GM18502 (cell line): Measurements from ENCODE around the gene CPEB4.

Experiments
- ATAC-seq: cut with Tn5 transposase; IDR thresholded peaks from one replicate; pipeline ENCODE4 v1.9.1; 2021; ENCODE audit warnings: mild to moderate bottlenecking; ENCODE audit not compliant: unreplicated experiment, poor library complexity

The CPEB4 gene

DNA sequence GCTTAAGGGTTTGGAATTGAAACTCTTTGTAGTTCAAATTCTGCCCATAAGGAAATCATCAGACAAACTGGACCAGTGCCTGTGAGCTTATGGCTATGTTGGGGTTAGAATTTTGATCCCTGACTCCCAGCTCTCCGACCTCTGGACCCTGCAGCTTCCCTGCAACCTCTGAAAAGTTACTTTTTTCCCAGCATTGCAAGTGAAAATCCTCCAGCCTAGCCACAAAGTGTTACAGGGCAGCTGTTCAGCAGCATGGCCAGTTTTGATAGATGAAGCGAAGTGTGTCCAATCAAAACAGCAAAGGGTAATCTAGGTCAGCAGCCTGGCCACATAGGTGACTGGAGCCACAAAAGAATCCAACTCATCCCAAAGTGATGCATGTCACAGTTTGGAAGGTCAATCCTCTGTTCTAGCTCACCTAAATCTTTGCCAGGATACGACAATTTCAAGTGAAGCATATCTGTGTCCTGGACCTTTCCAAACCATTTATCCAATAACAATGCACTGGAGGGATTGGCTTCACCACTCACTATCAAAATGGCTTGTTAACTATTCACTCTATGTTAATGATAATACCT lies 4.7 kb upstream of the CPEB4 start:
- no peak for ATAC-seq

DNA sequence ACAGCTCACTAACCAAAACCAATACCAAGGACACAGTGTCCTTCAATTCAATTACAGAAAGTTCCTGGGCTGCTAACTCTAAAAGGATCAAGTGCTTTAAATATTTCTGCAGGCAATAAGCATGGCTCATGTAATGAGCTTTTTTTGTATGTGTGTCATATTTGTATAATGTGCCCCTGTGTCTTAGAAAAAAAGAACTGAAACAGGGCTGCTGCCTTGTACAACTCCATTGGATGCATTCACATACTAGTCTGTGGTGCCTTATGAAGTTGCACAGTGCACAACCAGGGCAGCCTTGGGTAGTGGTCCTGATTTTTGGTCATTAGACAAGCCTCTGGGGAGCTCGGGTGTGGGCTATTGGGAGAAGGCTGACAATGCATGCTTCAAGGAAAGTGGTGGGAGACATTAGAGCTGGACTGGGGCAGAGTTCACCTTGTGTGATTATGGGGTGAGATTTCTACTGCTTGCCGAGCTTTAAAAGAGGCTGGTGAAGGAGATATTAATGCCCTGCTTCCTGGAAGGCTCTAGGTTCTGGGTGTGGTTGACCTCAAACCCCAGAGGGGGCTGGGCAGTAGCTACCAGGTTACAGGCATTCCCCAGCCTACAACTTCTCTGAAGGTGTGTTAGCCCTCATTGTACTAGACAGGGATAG lies 3.6 kb upstream of the CPEB4 start:
- ATAC-seq = no peak

DNA sequence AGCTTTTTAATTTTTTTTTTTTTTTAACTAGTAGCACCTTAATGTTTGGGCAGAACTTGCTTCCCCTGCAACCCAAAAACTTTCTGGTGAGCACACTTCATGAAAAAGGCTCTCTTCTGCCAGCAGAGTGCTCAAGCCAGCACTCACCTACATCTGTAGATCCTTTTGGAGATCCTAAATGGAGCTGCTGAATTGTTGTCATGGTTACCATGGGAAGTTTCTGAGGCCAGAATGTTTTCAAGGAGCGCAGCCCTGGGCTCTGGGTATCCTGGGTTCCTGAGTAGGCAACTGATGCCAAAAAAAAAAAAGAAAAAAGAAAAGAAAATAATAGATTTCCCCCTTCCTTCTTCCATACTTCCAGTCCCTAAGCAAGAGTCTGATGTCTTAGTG lies 3.1 kb upstream of the CPEB4 start:
- ATAC-seq = no peak

DNA sequence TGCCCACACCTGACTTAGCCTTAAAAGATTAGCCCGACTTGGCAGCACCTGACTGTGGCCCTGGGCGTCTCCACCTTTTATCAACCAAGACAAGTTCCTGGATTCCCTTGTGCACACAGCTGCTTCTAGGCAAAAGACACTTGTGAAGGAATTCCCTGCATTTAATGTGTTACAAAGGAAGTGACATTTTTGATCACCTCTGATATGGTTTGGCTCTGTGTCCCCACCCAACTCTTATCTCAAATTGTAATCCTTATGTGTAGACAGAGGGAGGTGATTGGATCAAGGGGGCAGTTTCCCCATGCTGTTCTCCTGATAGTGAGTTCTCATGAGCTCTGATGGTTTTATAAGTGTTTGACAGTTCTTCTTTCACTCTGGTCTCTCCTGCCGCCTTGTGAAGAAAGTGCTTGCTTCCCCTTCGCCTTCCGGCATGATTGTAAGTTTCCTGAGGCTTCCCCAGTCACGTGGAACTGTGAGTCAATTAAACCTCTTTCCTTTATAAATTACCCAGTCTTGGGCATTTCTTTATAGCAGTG lies 2.6 kb upstream of the CPEB4 start:
- no peak for ATAC-seq

DNA sequence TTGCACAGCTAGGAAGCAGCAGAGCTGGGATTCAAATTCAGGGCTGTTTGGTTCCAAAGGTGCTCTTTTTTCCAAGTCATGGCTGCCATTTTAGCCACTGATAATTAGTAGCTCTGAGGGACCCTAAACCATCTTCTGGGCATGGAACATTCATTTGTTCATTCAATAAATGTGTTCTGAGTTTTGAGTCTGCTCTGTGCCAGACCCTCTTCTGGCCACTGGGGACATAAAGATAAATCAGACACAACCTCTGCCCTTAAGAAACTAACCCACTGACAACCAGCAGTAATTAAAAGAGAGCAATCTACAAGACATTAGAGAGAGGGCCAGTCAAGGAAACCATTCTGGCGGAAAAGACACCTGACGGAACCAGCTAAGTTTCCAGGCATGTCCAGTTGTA lies 2.0 kb upstream of the CPEB4 start:
- ATAC-seq = no peak

DNA sequence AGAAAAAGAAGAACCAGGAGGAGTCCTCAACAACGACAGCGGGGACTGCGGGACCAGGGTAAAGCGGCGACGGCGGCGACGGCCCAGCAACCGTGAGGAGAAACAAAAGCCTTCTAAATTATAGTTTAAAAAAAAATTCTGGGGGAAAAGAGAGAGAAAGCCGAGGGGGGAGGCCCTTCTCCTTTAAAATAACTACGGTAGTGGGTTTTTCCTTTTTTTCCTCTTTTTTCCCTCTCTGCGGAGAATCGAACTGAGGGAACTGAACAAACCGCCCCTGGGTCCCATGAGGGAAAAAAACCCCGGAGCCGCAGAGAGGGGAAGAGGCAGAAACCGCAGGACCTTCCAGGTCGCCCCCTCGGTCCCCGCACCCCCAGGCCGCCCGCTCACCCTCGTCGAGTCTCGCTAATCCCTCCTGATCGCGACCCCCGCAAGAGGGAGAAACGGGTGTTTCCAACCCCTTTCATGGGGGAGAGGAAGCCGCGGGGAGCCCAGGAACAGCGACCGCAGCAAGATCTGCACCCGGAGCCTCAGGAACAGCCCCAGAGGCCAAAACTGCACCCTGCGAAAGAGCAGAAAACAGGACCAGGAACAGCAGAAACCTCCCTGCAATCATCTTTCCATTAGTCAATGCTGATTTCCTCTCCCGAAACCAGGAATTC lies 453 bp downstream of the CPEB4 start:
- ATAC-seq = no peak

DNA sequence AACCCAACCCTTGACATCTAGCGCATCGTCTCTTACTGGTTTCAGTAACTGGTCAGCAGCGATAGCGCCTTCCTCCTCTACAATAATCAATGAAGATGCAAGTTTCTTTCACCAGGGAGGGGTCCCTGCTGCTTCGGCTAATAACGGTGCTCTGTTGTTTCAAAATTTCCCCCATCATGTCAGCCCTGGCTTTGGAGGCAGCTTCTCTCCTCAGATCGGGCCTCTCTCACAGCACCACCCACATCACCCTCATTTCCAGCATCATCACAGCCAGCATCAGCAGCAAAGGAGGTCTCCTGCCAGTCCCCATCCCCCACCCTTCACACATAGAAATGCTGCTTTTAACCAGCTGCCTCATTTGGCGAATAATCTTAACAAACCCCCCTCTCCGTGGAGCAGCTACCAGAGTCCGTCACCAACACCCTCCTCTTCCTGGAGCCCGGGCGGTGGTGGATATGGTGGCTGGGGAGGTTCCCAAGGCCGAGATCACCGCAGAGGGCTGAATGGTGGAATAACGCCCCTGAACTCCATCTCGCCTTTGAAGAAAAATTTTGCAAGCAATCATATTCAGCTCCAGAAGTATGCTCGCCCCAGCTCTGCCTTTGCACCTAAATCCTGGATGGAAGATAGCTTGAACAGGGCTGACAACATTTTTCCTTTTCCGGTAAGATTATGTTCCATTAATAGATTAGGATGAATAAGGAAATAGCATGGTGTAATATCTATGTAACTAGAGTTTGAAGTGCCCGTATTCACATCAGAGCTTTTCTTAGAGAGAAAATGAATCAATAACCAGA lies 2.2 kb downstream of the CPEB4 start:
- no peak for ATAC-seq

DNA sequence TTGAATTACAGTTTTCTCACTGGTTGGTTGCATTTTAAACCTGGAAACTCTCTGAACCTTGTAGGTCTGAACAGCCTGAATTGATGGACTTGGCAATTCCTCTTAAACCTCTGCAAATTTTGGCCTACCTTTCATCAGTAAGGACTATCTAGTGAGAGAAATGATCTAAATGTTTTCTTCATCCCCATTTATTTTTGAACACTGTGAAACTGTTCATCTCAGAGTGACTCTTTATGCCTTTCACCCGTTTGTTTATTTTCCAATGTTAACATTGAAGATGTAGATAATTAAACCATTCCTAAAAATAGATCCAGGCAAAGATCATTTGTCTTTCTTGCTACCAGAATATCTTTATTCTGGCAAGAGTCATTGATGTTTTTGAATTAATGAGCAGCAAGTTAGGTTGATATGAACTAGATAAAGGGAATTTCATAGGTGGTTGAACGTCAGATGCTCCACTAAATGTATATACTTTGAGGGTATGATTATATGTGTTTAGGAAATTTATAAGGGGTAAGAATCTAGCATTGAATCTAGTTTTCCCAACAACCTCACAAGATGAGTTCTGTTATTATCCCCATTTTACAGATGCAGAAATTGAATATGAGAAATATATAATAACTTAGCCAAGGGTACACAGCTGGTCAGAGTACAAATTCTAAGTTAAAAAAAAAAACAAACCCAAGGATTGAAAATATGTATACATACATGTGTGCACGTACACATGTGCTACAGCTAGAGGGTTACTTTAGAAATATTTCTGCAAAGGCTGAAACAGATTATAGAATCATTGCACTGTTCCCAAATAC lies 3.4 kb downstream of the CPEB4 start:
- no peak for ATAC-seq

DNA sequence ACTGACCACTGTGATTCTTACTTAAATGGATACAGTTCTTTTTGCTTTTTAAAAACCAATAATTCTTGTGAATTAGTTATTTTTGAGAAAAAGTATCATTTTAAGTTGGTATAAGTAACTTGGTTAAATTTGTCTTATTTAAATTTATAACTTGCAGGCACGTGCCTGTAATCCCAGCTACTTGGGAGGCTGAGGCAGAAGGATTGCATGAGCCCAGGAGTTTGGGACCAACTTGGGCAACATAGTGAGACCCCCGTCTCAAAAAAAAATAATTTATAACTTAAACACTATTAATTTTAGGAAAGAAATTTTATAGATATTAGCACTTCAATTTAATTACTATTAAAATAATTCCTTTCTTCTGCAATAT lies 5.0 kb downstream of the CPEB4 start:
- ATAC-seq = no peak

DNA sequence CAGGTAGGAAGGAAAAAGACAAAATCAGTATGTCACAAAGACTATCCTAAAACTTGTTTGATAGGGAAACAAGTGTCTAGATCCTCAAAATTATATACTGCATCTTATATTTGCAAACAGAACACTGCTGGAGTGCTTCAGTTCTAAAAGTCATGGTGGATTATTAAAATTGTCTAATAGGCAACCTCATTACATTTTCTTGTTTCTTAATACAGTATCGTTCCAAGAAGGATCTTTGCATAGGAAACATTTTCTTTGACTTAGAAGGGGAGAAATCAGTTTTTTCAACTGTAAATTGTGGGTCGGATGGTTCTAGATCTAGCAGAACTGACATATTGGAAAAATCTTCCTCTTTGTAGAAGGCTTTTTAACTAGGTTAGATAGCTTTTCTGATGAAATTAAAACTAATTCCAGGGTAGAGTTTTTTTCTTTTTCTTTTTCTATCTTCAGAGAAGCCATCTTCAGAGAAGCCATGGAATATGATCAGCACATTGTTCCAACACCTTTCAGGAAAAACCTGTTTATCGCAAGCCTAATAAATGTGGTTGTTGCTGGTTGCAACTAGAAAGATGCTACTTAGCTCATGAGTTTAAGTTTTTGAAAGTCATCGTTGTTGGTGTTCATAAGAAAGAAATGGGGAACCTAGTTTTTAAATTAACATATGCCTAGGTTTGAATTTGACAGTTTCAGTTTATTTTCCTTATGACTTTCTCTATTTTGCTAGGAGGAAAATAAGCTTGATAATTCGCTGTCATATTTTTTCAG lies 7.4 kb downstream of the CPEB4 start:
- no peak for ATAC-seq

DNA sequence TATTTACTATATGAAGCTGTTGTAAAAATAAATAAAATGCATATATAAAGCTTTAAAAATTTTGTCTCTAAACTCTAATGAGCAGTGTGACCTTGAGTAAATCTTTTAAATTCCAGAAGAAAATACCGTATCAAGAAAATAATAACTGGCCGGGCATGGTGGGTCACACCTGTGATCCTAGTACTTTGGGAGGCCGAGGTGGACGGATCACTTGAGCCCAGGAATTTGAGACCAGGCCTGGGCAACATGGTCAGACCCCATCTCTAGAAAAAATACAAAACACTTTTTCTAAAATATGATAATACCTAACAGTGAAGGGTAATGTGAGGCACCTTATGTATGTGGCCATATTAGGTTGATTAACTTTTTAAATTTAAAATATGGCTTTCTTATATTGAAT lies 8.5 kb downstream of the CPEB4 start:
- no peak for ATAC-seq

DNA sequence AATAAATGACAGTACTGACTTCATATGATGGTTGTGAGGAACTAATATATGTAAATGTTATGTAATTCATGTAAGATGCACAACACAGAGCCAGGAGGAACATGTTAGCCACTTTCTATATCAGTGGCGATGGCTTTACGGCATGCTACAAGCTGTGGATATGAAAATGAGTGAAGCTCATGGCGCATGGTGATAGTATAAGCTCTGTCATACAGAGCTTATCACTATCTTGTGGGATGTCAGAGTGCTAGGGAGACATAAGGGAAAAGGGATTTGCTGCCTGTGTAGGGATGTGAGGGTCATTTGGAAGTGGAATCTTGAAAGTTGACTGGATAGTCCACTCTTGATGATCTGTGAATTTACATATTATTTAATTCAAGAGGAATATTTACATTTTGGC lies 13.6 kb downstream of the CPEB4 start:
- no peak for ATAC-seq

DNA sequence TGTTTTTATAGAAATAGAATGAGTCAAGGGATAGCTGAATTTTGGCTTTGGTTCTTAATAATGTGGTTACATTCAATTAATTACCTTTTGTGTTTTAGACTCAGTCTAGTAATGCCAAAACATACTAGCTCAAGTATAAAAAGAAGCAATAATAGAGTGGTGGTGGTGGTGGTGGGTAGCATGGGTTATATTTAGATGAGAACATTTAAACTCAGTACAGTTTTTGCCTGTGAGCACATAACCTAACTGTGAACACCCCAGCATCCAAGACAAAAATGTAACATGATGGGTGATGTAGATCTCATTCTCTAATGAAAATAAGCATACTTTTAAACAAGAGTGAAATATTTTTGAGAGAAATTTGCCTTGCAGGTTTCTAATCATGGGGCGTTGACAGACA lies 14.2 kb downstream of the CPEB4 start:
- ATAC-seq = no peak

DNA sequence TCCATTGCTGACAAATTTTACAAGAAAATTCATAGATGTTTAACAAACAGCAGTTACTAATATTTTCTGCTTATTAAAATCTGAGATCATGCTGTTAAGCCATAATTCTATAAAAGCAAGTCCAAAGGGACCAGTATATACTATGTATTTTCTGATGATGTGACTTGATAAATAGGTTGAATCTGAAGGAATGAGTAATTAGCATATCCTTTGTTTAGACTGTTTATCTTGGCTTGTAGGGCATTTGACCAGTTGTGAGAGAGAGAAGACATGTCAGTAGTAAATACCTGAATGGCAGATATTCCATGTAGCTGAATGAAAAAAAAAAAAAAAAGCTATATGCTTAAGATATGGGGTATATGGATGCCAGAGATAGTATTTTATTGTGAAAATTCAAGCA lies 14.6 kb downstream of the CPEB4 start:
- ATAC-seq = no peak

DNA sequence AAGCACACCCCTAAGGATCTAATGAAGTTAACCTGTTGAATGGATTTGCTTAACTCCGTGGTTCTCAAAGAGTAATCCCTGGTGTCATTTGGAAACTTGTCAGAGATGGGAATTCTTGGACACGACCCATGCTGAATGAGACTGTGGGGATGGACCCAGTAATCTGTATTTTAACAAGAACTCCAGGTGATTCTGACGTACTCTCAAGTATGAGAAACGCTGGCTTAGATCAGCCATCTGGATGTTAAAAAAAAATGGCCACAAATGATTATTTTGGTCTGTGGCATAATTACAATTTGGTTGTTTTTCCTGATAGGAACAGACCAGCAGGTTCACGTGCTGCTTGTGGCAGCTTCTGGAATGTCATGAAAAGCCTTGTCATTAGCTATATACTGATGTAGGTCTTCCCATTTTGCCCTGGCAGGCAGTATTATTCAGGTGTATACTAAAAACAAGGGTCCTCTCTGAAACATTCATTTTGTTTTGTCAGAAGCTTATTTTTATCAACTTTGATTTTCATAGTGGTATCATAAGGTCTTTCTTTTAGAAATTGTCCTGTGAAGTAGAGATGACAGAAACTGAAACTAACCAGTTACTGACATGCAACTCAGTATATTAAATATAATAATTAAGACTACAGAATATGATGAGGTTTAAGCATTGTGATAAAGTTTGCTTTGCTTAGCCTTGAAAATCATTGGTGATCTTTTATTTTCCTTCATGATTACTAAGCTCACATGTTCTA lies 15.4 kb downstream of the CPEB4 start:
- no peak for ATAC-seq

DNA sequence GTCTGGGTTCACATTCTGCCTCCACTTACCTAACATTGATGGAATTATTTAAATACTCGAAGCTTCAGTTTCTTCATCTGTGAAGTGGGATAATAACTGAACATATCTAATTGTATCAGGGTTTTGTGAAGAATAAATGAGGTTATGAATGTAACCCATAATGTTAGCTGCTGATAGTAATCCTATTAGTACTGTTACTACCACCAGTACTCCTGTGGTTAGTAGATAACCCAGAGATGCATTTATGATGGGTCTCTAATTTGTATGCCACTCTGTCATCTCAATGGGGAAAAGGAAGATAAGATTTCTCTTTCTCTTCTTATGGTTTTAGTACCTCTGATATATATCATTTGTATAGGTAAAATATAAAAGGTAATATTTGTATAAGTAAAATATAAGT lies 16.0 kb downstream of the CPEB4 start:
- no peak for ATAC-seq

DNA sequence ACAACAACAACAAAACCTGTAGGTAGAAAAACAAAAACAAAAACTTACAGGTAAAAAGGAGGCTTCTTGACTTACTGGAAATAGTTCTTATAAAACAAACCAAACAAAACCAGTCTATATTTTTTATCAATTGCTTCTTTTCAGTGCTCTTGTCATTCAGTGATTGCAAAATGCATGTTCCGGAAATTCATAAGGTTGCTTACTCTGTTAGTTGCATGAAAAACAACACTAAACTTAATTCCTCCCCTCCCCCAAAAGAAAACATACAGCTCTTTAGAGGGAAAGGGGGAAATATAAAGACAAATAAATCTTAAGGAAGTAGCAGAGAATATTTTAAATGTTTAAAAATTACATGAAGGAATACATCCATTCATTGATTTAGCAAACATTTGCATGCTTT lies 19.1 kb downstream of the CPEB4 start:
- ATAC-seq = no peak

DNA sequence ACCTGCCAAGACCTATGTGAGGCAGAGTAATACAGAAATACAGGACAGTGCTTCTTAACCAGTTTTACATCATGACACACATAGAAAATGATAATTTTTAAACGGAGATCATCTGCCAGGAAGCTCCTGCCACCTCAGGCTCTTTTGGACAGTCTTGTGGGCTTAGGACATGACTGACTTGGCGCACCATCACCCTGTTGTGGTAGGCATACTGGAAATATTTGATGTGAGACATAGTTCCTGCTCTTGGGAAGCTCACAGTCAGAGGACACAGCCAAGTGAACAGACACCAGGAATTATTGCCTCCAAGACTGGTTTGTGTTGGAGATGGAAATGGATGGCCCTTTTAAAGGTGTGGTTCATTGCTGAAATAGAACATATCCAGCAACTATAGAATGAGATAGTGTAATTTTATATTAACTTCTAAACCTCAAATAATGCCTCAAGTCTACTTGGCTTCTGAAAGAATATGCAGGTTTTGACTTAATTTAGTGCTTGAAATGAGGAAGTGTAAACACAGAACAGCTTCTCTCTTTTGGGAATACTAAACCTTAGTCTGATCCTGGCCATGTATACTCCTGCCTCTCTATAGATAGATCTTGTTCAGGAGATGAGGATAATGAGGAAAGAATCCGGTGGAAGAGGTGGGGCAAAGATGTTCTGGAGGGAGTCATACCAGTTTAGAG lies 19.7 kb downstream of the CPEB4 start:
- no peak for ATAC-seq
